Stomach smooth muscle (tissue), 2 donors: ENCODE results near the gene DDX1.

ENCODE experiments used
- H3K27ac ChIP-seq: one replicate; pipeline ENCODE4 v1.7.0; 2013; ENCODE audit warnings: mild to moderate bottlenecking, low read length, inconsistent platforms
- H3K27me3 ChIP-seq, 2 donors: one replicate each; pipeline ENCODE4 v1.7.0; 2013; ENCODE audit warnings: low read length in 2 of 2; ENCODE audit not compliant: insufficient read depth in 2 of 2, control insufficient read depth in 1 of 2
- H3K36me3 ChIP-seq, 2 donors: one replicate each; pipeline ENCODE4 v1.7.0; 2013; ENCODE audit warnings: low read length in 2 of 2; ENCODE audit not compliant: control insufficient read depth in 2 of 2, insufficient read depth in 2 of 2
- H3K4me1 ChIP-seq: one replicate; pipeline ENCODE4 v1.7.0; 2013; ENCODE audit warnings: low read length; ENCODE audit not compliant: control insufficient read depth, insufficient read depth
- H3K4me3 ChIP-seq, 2 donors: one replicate each; pipeline ENCODE4 v1.7.0; 2013; ENCODE audit warnings: low read length in 2 of 2
- H3K9ac ChIP-seq, 2 donors: one replicate each; pipeline ENCODE4 v1.7.0; 2013; ENCODE audit warnings: low read length in 2 of 2, mild to moderate bottlenecking in 1 of 2
- H3K9me3 ChIP-seq, 2 donors: one replicate each; pipeline ENCODE4 v1.7.0; 2013; ENCODE audit warnings: low read length in 2 of 2; ENCODE audit not compliant: control insufficient read depth in 2 of 2
- donor health status: healthy.
- donor health status: Pancreatic carcinoma.

The DDX1 gene

GRCh38 chr2:15649561-15650255 lies 58.0 kb downstream of the DDX1 start:
- Histone ChIP-seq H3K27ac (no peak overlapping the region), H3K4me3 (no peak overlapping the region), H3K9ac (no peak overlapping the region), H3K9me3 (no peaks in the 10 kb centered on the region), H3K4me1 (no peaks in the 10 kb centered on the region), H3K27me3 (peaks cover 0 to 2% of the 10 kb centered on the region in 2 donors), H3K36me3 (no peaks in the 10 kb centered on the region)

DNA sequence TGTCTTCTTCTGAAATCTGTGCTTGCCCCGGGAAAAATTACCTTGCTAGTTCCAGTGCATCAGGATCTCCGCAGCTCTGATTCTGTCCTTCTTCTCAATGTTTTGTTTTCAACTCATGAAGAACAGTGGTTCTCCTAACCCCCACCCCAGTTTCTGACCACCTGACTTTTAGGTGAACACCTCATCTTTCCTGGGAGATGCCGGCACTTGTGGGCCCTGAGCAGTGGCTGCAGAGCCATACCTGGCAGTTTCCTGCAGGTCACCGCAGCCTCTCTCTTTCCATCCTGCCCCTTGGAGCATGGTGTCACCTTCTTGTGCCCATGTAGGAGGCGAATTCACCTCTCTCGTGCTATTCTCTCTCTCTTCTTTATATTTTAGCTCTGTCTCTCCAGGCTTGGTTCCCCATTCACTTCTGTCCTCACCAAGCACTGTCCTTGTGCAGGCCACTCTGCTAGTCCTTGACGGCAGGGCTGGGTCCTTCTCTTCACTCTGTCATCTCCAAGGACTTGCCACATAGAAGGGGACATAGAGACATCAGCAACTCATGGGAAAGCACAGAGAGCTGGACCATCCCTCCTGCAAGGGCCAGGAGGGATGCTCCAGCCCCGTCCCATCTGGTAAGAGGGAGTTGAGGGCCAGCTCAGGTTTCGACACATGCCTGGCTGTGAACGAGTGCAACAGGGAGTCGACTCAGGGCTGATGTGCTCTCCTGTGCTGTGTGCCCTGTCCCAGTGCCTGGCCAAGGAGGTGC lies 59.1 kb downstream of the DDX1 start:
- Histone ChIP-seq H3K4me3 (no peak overlapping the region), H3K27me3 (no peaks in the 10 kb centered on the region), H3K36me3 (no peaks in the 10 kb centered on the region), H3K9ac (no peak overlapping the region), H3K4me1 (no peaks in the 10 kb centered on the region), H3K27ac (no peak overlapping the region), H3K9me3 (no peaks in the 10 kb centered on the region)

DNA sequence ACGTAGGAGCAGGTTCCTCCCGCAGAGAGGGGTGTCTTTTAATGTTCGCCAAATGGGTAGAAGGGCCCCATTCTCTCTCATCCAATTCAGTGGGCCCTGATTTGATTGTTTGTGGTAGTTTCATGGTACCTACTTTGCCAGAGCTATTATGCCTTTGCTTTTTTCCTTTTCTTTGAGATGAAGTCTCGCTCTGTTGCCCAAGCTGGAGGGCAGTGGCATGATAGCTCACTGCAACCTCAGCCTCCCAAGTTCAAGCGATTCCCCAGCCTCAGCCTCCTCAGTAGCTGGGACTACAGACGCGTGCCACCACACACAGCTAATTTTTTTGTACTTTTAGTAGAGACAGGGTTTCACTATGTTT lies 59.7 kb downstream of the DDX1 start:
- no peak overlapping the region for H3K27ac ChIP-seq
- no peaks in the 10 kb centered on the region for H3K9me3 ChIP-seq
- no peaks in the 10 kb centered on the region for H3K27me3 ChIP-seq
- H3K36me3 ChIP-seq: no peaks in the 10 kb centered on the region
- H3K4me1 ChIP-seq: no peaks in the 10 kb centered on the region
- no peak overlapping the region for H3K9ac ChIP-seq
- no peak overlapping the region for H3K4me3 ChIP-seq

- H3K9me3 ChIP-seq: no peaks in the 10 kb centered on the region
- no peaks in the 10 kb centered on the region for H3K4me1 ChIP-seq
- H3K9ac ChIP-seq: no peak overlapping the region
- no peaks in the 10 kb centered on the region for H3K27me3 ChIP-seq
- H3K36me3 ChIP-seq: no peaks in the 10 kb centered on the region
- no peak overlapping the region for H3K4me3 ChIP-seq
- H3K27ac ChIP-seq: no peak overlapping the region
Observed at GRCh38 chr2:15652252-15652651, 60.6 kb downstream of the DDX1 start.

DNA sequence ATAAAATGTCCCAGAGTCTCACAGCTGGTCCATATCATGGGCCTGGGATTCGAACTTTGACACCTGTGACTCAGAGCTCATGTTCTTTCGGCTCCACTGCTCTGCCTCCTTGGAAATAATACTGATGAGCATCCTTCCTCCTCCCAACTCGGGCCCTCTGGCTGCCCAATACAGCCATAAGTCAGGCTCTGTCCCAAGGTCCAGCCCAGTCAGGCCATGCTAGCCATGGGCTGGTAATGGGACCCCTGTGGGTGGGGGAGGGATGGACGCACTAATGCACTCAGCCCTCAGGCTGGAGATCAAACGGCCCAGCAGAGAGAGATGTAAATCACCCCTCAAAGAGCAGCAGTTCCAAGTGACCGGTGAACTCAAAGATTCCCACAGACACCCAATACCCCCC lies 61.1 kb downstream of the DDX1 start:
- H3K9me3 ChIP-seq: no peaks in the 10 kb centered on the region
- no peak overlapping the region for H3K9ac ChIP-seq
- no peak overlapping the region for H3K27ac ChIP-seq
- no peaks in the 10 kb centered on the region for H3K36me3 ChIP-seq
- no peaks in the 10 kb centered on the region for H3K27me3 ChIP-seq
- no peaks in the 10 kb centered on the region for H3K4me1 ChIP-seq
- H3K4me3 ChIP-seq: no peak overlapping the region

DNA sequence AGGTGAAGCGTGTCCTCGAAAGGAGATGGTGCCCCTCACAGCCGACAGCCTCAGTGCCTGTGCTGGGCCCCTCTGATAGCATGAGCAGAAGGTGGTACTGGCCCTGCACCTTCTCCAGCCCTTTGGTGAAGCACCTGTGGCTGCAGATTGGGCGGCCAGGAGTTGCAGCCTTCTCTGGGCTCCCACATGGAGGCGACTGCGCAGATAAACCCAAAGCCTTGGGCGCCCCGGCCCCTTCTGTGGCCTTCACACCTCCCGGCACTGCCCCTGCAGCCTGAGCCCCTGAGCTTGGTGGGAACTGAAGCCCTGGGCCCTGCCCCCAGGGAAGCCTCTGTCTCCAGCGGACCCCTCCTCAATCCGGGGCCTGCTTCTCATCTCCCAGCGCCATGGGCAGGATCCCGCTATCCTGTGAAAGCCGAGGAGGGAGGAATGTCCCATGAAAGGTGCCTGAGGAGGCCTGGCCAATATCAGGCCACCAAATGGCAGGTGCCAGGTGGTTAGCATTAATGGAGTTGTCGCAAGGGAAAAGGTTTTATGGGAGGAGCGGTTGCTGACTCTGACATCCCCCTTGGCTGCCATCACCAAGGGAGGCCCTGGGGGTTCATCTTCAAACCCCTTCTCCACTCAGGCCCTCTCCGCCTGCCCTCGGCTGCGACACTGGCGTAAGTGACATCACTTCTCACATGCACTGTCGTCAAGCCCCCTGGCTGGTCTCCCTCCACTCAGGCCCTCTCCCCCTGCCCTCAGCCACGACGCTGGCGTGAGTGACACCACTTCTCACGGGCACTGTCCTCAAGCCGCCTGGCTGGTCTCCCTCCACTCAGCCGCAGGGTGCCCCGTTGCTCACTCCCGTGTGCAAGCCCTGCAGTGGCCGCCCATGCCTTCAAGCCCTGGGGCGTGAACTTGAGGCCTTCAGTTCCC lies 62.4 kb downstream of the DDX1 start:
- H3K36me3 ChIP-seq: no peaks in the 10 kb centered on the region
- H3K27ac ChIP-seq: no peak overlapping the region
- H3K4me1 ChIP-seq: no peaks in the 10 kb centered on the region
- H3K9ac ChIP-seq: no peak overlapping the region
- H3K9me3 ChIP-seq: no peaks in the 10 kb centered on the region
- no peaks in the 10 kb centered on the region for H3K27me3 ChIP-seq
- no peak overlapping the region for H3K4me3 ChIP-seq

DNA sequence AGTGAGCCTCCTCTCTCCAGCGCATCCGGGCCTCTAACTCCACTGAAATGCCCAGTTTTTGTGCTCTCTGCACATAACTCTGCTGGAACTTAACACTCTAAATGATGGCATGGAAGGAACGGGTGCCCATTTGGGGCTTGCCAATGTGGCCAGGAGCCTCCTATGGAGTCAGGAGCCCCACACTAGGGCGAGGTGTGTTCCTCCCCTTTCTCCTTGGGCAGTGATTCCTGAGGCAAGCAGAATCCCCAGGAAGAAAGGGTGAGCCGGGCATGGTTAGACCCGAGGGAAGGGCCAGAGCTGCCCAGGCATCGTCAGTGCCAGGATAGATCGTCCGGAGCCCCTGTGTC lies 63.0 kb downstream of the DDX1 start:
- no peaks in the 10 kb centered on the region for H3K9me3 ChIP-seq
- H3K27ac ChIP-seq: no peak overlapping the region
- H3K9ac ChIP-seq: no peak overlapping the region
- no peaks in the 10 kb centered on the region for H3K27me3 ChIP-seq
- no peaks in the 10 kb centered on the region for H3K36me3 ChIP-seq
- H3K4me3 ChIP-seq: no peak overlapping the region
- H3K4me1 ChIP-seq: no peaks in the 10 kb centered on the region

GRCh38 chr2:15655123-15655887 lies 63.6 kb downstream of the DDX1 start:
- Histone ChIP-seq H3K27me3 (no peaks in the 10 kb centered on the region), H3K9ac (no peak overlapping the region), H3K9me3 (no peaks in the 10 kb centered on the region), H3K4me3 (no peak overlapping the region), H3K36me3 (no peaks in the 10 kb centered on the region), H3K4me1 (no peaks in the 10 kb centered on the region), H3K27ac (no peak overlapping the region)

DNA sequence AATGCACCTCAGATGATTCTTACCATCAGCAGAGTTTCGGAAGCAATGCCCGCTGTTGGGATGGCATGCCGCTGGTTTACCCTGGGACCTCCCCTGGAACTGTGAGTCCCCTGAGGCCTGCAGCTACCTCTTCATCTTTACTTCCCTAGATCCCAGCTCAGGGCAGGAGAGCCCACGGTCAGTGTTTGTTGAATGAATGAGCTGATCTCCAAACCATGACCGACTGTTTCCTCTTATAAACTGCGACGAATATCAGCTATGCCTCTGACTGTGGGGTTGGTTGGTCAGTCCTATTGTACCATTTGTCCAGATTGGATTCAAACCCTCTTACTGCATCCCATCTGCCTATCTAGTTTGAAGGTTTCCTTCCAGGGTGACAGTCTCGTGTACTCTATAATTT lies 64.4 kb downstream of the DDX1 start:
- H3K36me3 ChIP-seq: no peaks in the 10 kb centered on the region
- H3K9ac ChIP-seq: no peak overlapping the region
- H3K27me3 ChIP-seq: no peaks in the 10 kb centered on the region
- no peaks in the 10 kb centered on the region for H3K9me3 ChIP-seq
- H3K4me3 ChIP-seq: no peak overlapping the region
- no peaks in the 10 kb centered on the region for H3K4me1 ChIP-seq
- H3K27ac ChIP-seq: no peak overlapping the region

DNA sequence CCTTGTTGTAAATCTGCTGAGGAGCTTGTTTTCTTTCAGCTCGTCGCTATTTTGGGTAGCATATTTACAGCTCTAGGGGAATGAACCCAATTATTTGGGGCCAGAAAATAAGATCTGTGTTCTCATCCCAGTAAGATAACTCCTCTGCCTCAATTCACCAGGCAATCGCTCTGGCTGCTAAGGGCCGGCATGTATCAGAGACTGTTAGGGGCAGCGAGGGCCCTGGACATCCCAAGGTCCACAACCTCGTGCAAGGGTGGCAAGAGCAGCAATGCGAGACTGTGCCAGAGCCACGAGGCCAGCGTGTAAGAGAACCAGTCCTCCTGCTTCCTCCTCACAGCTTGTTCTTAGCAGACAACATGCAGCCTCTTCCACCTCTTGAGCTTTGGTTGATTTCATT lies 66.1 kb downstream of the DDX1 start:
- H3K9ac ChIP-seq: no peak overlapping the region
- H3K4me3 ChIP-seq: no peak overlapping the region
- no peaks in the 10 kb centered on the region for H3K4me1 ChIP-seq
- H3K9me3 ChIP-seq: no peaks in the 10 kb centered on the region
- no peaks in the 10 kb centered on the region for H3K36me3 ChIP-seq
- no peaks in the 10 kb centered on the region for H3K27me3 ChIP-seq
- H3K27ac ChIP-seq: no peak overlapping the region
